H1 (cell line): ENCODE data around the gene SLC25A21. TPM values are rescaled to one million over a fixed set of nuclear protein-coding genes. Genes with fewer than 3 reads are reported as not detected.

ENCODE experiments used
- CHD2 ChIP-seq: IDR thresholded peaks from 2 replicates; pipeline ENCODE4 v1.6.1; 2012; ENCODE audit warnings: low read length, improper control_type of control experiment
- EGR1 ChIP-seq: IDR thresholded peaks from 2 replicates; pipeline ENCODE4 v1.6.1; 2011; ENCODE audit warnings: low read depth, low read length, borderline replicate concordance
- EP300 ChIP-seq, 2 experiments: IDR thresholded peaks; 1 replicate in 1 of 2; 2 replicates in 1 of 2; pipeline ENCODE4 v1.6.1; 2011 to 2012; ENCODE audit warnings: low read depth in 2 of 2, low read length in 2 of 2, mild to moderate bottlenecking in 2 of 2, borderline replicate concordance in 1 of 2, inconsistent platforms in 1 of 2, moderate library complexity in 1 of 2
- KDM4A ChIP-seq: IDR thresholded peaks from one replicate; pipeline ENCODE4 v1.7.1; 2012; ENCODE audit warnings: low read depth, mild to moderate bottlenecking, moderate library complexity, low read length, inconsistent platforms; ENCODE audit not compliant: severe bottlenecking
- POU5F1 ChIP-seq: IDR thresholded peaks from 2 replicates; pipeline ENCODE4 v1.6.1; 2011; ENCODE audit warnings: low read depth, mild to moderate bottlenecking, low read length, moderate library complexity
- RAD21 ChIP-seq, 2 experiments: IDR thresholded peaks in 1 of 2; conservative IDR thresholded peaks in 1 of 2; 2 replicates each; pipeline ENCODE4 v1.6.1; 2011; ENCODE audit warnings: low read depth in 2 of 2, low read length in 2 of 2, improper control_type of control experiment in 1 of 2, inconsistent platforms in 1 of 2, mild to moderate bottlenecking in 1 of 2, moderate library complexity in 1 of 2
- SIRT6 ChIP-seq: IDR thresholded peaks from one replicate; pipeline ENCODE4 v1.7.1; 2012; ENCODE audit warnings: low read length, inconsistent platforms
- SP1 ChIP-seq: IDR thresholded peaks from 2 replicates; pipeline ENCODE4 v1.6.1; 2011; ENCODE audit warnings: low read depth, low read length
- SP2 ChIP-seq: IDR thresholded peaks from 2 replicates; pipeline ENCODE4 v1.6.1; 2012; ENCODE audit warnings: mild to moderate bottlenecking, low read length, inconsistent platforms
- polyA plus RNA-seq, 7 experiments: library from polyadenylated mRNA; depleted of rRNA in 3 of 7; stranded (reverse) in 5 of 7; unstranded in 2 of 7; fragments of >200 nt in 5 of 7; fragments of 200-250 nt in 2 of 7; gene quantifications; 1 replicate in 5 of 7; 2 replicates in 1 of 7; 4 replicates in 1 of 7; pipeline versions ENCODE4 v1.2.1 to v1.2.3, GENCODE V29; 2011 to 2013; ENCODE audit warnings: missing spikeins in 2 of 7, mixed read lengths in 2 of 7
- total RNA-seq: library from RNA; stranded (reverse); fragmentation: NEBNext Ultra II Directional; extraction: Animal tissue kit (Norgen Biotek cat#: 25700); gene quantifications from 2 replicates; pipeline ENCODE4 v1.2.1, GENCODE V29; 2021

The SLC25A21 gene
- total and polyA plus RNA-seq, 2 of the 8 experiments (the other 6 are each of a cell fraction or from before 2014, with no cell fraction given): 6.9 to 15.7 TPM

- TF ChIP-seq RAD21 (IDR thresholded peaks at IDR 0.05 in 1 of 2, conservative IDR thresholded peaks at IDR 0.05 in 1 of 2; ENCODE audit: low read depth in 2 of 2, low read length in 2 of 2) (no peak), EGR1 (no peak), KDM4A (no peak), SP2 (no peak), SIRT6 (no peak), EP300 (IDR thresholded peaks at IDR 0.05; ENCODE audit: borderline replicate concordance in 1 of 2, low read depth in 2 of 2, low read length in 2 of 2) (no peak), SP1 (no peak), POU5F1 (no peak), CHD2 (no peak)
These were observed 39.0 kb downstream of the SLC25A21 start (continued) for GRCh38 chr14:37133284-37133913.
